H1 (cell line): ENCODE results near the gene WBP4. TPM values are rescaled to one million over a fixed set of nuclear protein-coding genes. Genes with fewer than 3 reads are reported as not detected.

Source experiments
- EP300 ChIP-seq, 2 experiments: IDR thresholded peaks; 1 replicate in 1 of 2; 2 replicates in 1 of 2; pipeline ENCODE4 v1.6.1; 2011 to 2012; ENCODE audit warnings: low read depth in 2 of 2, low read length in 2 of 2, mild to moderate bottlenecking in 2 of 2, borderline replicate concordance in 1 of 2, inconsistent platforms in 1 of 2, moderate library complexity in 1 of 2
- FOSL1 ChIP-seq: IDR thresholded peaks from 2 replicates; pipeline ENCODE4 v1.6.1; 2011; ENCODE audit warnings: mild to moderate bottlenecking, low read depth, low read length, moderate library complexity; ENCODE audit not compliant: insufficient read depth
- GTF2F1 ChIP-seq: IDR thresholded peaks from 2 replicates; pipeline ENCODE4 v1.6.1; 2012; ENCODE audit warnings: low read depth, low read length, improper control_type of control experiment, borderline replicate concordance
- JUN ChIP-seq: IDR thresholded peaks from 2 replicates; pipeline ENCODE4 v1.6.1; 2011; ENCODE audit warnings: low read depth, mild to moderate bottlenecking, improper control_type of control experiment, low read length
- MAX ChIP-seq: IDR thresholded peaks from 2 replicates; pipeline ENCODE4 v1.6.1; 2012; ENCODE audit warnings: inconsistent platforms
- NANOG ChIP-seq: IDR thresholded peaks from 2 replicates; pipeline ENCODE4 v1.6.1; 2011; ENCODE audit warnings: low read length, low read depth, mild to moderate bottlenecking, inconsistent platforms; ENCODE audit not compliant: insufficient read depth, poor library complexity, severe bottlenecking
- TBP ChIP-seq: IDR thresholded peaks from 2 replicates; pipeline ENCODE4 v1.6.1; 2011; ENCODE audit warnings: low read depth, low read length, improper control_type of control experiment
- ZNF274 ChIP-seq: IDR thresholded peaks from 2 replicates; pipeline ENCODE4 v1.7.0; 2012; ENCODE audit warnings: low read length, borderline replicate concordance; ENCODE audit errors: extremely low read depth
- polyA plus RNA-seq, 7 experiments: library from polyadenylated mRNA; depleted of rRNA in 3 of 7; stranded (reverse) in 5 of 7; unstranded in 2 of 7; fragments of >200 nt in 5 of 7; fragments of 200-250 nt in 2 of 7; gene quantifications; 1 replicate in 5 of 7; 2 replicates in 1 of 7; 4 replicates in 1 of 7; pipeline versions ENCODE4 v1.2.1 to v1.2.3, GENCODE V29; 2011 to 2013; ENCODE audit warnings: missing spikeins in 2 of 7, mixed read lengths in 2 of 7
- total RNA-seq: library from RNA; stranded (reverse); fragmentation: NEBNext Ultra II Directional; extraction: Animal tissue kit (Norgen Biotek cat#: 25700); gene quantifications from 2 replicates; pipeline ENCODE4 v1.2.1, GENCODE V29; 2021

Gene WBP4
- total and polyA plus RNA-seq, 2 of the 8 experiments (the other 6 are each of a cell fraction or from before 2014, with no cell fraction given) = 3.0 to 10.0 TPM

GRCh38 chr13:41012536-41012935 lies 48.8 kb upstream of the WBP4 start (continued):
- TF ChIP-seq GTF2F1 = no peak
- TF ChIP-seq NANOG = no peak
- TF ChIP-seq FOSL1 = no peak
- TF ChIP-seq MAX = no peak
- no peak for TF ChIP-seq EP300 (IDR thresholded peaks at IDR 0.05; ENCODE audit: borderline replicate concordance in 1 of 2, low read depth in 2 of 2, low read length in 2 of 2)
- no peak for TF ChIP-seq ZNF274
- TF ChIP-seq TBP = no peak
- TF ChIP-seq JUN = no peak
